ENCODE measurements around the gene ZNF594. TPM values are rescaled to one million over a fixed set of nuclear protein-coding genes. Genes with fewer than 3 reads are reported as not detected.
"Not testable (repeated sequence)": the region's sequence is repeated elsewhere in the genome, so short reads cannot be mapped to it uniquely, and the experiment has no call there.

The ZNF594 gene
- total and polyA plus RNA-seq, 3 donors from 2014 or later, result 5.8 to 41.3 (median 31.3) TPM

DNA sequence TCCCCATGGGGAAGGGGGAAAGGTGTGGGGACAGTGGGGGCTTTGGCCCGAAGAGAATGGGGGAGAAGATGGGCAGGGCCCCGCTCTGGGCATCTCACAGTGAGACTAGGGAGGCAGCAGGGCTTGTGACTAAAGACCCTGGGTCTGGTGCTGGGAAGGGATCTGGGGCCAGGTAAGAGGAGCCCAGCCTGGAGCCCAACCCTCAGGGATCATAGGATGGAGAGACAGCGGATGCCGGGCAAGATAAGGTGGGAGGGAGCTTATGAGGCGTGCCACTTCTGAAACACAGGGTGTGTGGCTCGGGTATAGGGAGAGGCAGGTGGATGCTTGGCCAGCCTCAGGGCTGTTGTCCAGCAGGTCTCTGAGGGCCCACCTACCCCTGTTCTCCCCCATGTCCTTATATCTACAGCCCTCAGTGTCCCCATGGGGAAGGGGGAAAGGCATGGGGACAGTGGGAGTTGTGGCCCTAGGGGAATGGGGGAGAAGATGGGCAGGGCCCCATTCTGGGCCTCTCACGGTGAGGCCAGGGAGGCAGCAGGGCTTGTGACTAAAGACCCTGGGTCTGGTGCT lies 60.4 kb downstream of the ZNF594 start:
- no peak for DNase-seq
- TF ChIP-seq, protein P1, sequence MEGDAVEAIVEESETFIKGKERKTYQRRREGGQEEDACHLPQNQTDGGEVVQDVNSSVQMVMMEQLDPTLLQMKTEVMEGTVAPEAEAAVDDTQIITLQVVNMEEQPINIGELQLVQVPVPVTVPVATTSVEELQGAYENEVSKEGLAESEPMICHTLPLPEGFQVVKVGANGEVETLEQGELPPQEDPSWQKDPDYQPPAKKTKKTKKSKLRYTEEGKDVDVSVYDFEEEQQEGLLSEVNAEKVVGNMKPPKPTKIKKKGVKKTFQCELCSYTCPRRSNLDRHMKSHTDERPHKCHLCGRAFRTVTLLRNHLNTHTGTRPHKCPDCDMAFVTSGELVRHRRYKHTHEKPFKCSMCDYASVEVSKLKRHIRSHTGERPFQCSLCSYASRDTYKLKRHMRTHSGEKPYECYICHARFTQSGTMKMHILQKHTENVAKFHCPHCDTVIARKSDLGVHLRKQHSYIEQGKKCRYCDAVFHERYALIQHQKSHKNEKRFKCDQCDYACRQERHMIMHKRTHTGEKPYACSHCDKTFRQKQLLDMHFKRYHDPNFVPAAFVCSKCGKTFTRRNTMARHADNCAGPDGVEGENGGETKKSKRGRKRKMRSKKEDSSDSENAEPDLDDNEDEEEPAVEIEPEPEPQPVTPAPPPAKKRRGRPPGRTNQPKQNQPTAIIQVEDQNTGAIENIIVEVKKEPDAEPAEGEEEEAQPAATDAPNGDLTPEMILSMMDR (IDR thresholded peaks at IDR 0.05), result no peak
- no peak for TF ChIP-seq POLR2A (IDR thresholded peaks at IDR 0.05)
- Histone ChIP-seq H3K4me1 (no peaks in the 10 kb centered on the region), H3K27me3 (no peaks in the 10 kb centered on the region), H3K27ac (no peak overlapping the region), H3K4me3 (no peak overlapping the region), H3K36me3 (ENCODE audit: low read depth, missing control alignments) (no peaks in the 10 kb centered on the region), H3K9me3 (no peaks in the 10 kb centered on the region)
- 84 to 89% methylated on average over 7 of the region's 7 CpGs for WGBS, 2 donors
- intact Hi-C loops (cut with DNase I; ENCODE audit: low total_unique reads), result no loop called here

DNA sequence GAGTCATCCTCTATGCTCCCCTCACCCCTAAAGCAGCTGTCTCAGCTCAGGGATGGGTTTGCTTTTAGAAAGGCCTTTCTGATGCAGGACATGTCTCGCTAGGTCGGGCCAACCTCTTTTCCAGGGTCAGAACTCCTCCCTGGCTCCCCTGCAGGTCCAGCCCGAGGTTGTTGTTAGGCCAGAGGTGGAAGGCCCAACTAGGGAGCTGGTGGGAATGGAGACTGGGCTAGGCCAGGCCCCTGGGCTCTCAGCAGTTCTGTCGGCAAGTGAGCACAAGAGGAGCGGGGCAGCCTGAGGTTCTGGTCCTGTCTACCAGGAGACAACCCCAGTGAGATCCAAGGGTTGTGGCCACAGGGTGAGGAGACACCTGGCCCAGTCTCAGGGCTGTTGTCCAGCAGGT lies 61.0 kb downstream of the ZNF594 start:
- H3K4me3 ChIP-seq; H3K27ac ChIP-seq; DNase-seq; H3K36me3 ChIP-seq (ENCODE audit: low read depth, missing control alignments); H3K27me3 ChIP-seq; H3K4me1 ChIP-seq; H3K9me3 ChIP-seq; intact Hi-C loops (cut with DNase I; ENCODE audit: low total_unique reads): not testable (repeated sequence)
- 79 to 83% methylated on average over 2 to 5 of the region's 5 CpGs for WGBS, 2 donors

DNA sequence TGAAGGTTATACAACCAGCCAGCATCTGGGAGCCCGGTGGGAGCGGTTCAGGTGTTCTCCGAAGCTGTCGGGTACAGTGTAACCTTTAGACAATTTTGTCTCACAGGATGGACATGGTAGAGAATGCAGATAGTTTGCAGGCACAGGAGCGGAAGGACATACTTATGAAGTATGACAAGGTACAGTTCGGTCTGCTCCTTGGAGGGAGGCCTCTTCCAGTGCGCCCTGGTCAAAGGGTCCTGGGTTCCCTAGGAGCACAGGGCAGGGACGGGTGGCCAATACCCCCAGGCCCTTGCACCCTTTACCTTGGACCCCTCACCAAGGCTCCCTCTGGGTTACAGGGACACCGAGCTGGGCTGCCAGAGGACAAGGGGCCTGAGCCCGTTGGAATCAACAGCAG lies 61.4 kb downstream of the ZNF594 start:
- H3K27ac ChIP-seq; H3K4me3 ChIP-seq; H3K27me3 ChIP-seq; intact Hi-C loops (cut with DNase I; ENCODE audit: low total_unique reads); H3K9me3 ChIP-seq; DNase-seq; H3K36me3 ChIP-seq (ENCODE audit: low read depth, missing control alignments); H3K4me1 ChIP-seq: not testable (repeated sequence)
- WGBS, 2 donors, result 93 to 94% methylated on average over 10 of the region's 10 CpGs

DNA sequence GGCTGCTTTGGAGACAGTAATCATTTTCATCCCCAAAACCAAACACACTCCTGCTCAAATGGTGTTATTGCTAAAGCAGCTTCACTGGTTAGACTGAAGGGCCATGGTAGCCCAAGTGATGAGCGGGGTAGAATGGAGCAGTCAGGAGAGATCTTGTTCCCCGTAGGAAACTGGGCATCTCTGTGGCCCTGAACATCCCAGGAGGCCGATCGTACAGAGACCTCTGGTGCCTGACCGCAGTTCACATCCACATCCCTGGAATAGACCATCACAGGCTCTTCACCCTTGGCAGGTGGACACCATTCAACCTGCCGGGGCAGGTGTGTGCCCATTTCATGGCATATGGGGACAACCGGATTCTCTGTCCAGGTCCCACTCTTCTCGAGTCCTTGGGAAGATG lies 61.9 kb downstream of the ZNF594 start:
- H3K4me1 ChIP-seq; intact Hi-C loops (cut with DNase I; ENCODE audit: low total_unique reads); DNase-seq; H3K27ac ChIP-seq; H3K36me3 ChIP-seq (ENCODE audit: low read depth, missing control alignments); H3K9me3 ChIP-seq; H3K4me3 ChIP-seq; H3K27me3 ChIP-seq: not testable (repeated sequence)
- WGBS, 2 donors, result 88% methylated on average over 5 to 8 of the region's 8 CpGs

Other genes starting within 250 kb of the ZNF594 start
- 100 to 1,000 TPM; 257 to 349 TPM for gene PFN1, start 243.3 kb downstream of the ZNF594 start, total RNA-seq
- gene PFN1, start 243.3 kb downstream of the ZNF594 start, polyA plus RNA-seq (ENCODE audit: insufficient read depth, low read depth, low replicate concordance), result 244 TPM
- 10 to 100 TPM; 16.4 to 17.2 TPM for gene ENO3, start 240.7 kb downstream of the ZNF594 start, total RNA-seq
- 29.9 TPM for gene ENO3, start 240.7 kb downstream of the ZNF594 start, polyA plus RNA-seq (ENCODE audit: insufficient read depth, low read depth, low replicate concordance)
- gene SPAG7, start 224.1 kb downstream of the ZNF594 start, total RNA-seq, result 10 to 100 TPM; 54.9 to 66.1 TPM
- 79.5 TPM for gene SPAG7, start 224.1 kb downstream of the ZNF594 start, polyA plus RNA-seq (ENCODE audit: insufficient read depth, low read depth, low replicate concordance)
- gene CAMTA2, start 204.2 kb downstream of the ZNF594 start, total RNA-seq, result 10 to 100 TPM; 22.4 to 51.3 TPM
- 59.3 TPM for gene CAMTA2, start 204.2 kb downstream of the ZNF594 start, polyA plus RNA-seq (ENCODE audit: insufficient read depth, low read depth, low replicate concordance)
- gene INCA1, start 194.3 kb downstream of the ZNF594 start, total RNA-seq, result 10 to 100 TPM; 32.6 to 53.0 TPM
- 64.4 TPM for gene INCA1, start 194.3 kb downstream of the ZNF594 start, polyA plus RNA-seq (ENCODE audit: insufficient read depth, low read depth, low replicate concordance)
- gene KIF1C, start 193.9 kb downstream of the ZNF594 start, total RNA-seq, result 10 to 100 TPM; 51.1 to 54.1 TPM
- 79.9 TPM for gene KIF1C, start 193.9 kb downstream of the ZNF594 start, polyA plus RNA-seq (ENCODE audit: insufficient read depth, low read depth, low replicate concordance)
- 1 to 10 TPM in 1 of 2 donors, under 1 TPM in 1; 0.99 to 1.7 TPM for gene SLC52A1, start 156.4 kb downstream of the ZNF594 start, total RNA-seq
- 0.50 TPM for gene SLC52A1, start 156.4 kb downstream of the ZNF594 start, polyA plus RNA-seq (ENCODE audit: insufficient read depth, low read depth, low replicate concordance)
- gene ZFP3, start 113.4 kb downstream of the ZNF594 start, total RNA-seq, result 1 to 10 TPM; 6.4 to 7.2 TPM
- 4.6 TPM for gene ZFP3, start 113.4 kb downstream of the ZNF594 start, polyA plus RNA-seq (ENCODE audit: insufficient read depth, low read depth, low replicate concordance)
- 10 to 100 TPM in 1 of 2 donors, 1 to 10 TPM in 1; 8.6 to 21.7 TPM for gene ZNF232, start 80.0 kb downstream of the ZNF594 start, total RNA-seq
- gene ZNF232, start 80.0 kb downstream of the ZNF594 start, polyA plus RNA-seq (ENCODE audit: insufficient read depth, low read depth, low replicate concordance), result 14.4 TPM
- 10 to 100 TPM; 25.1 to 50.4 TPM for gene USP6, start 75.8 kb downstream of the ZNF594 start, total RNA-seq
- 19.3 TPM for gene USP6, start 75.8 kb downstream of the ZNF594 start, polyA plus RNA-seq (ENCODE audit: insufficient read depth, low read depth, low replicate concordance)
- under 1 TPM; 0.39 to 0.50 TPM for gene SCIMP, start 43.0 kb upstream of the ZNF594 start, total RNA-seq
- gene SCIMP, start 43.0 kb upstream of the ZNF594 start, polyA plus RNA-seq (ENCODE audit: insufficient read depth, low read depth, low replicate concordance), result 2.5 TPM
- gene RABEP1, start 90.4 kb upstream of the ZNF594 start, total RNA-seq, result 10 to 100 TPM; 33.1 to 47.4 TPM
- 23.2 TPM for gene RABEP1, start 90.4 kb upstream of the ZNF594 start, polyA plus RNA-seq (ENCODE audit: insufficient read depth, low read depth, low replicate concordance)
- gene NUP88, start 227.8 kb upstream of the ZNF594 start, total RNA-seq, result 100 to 1,000 TPM; 196 to 234 TPM
- gene NUP88, start 227.8 kb upstream of the ZNF594 start, polyA plus RNA-seq (ENCODE audit: insufficient read depth, low read depth, low replicate concordance), result 211 TPM
- gene RPAIN, start 228.3 kb upstream of the ZNF594 start, total RNA-seq, result 10 to 100 TPM; 52.1 to 60.0 TPM
- gene RPAIN, start 228.3 kb upstream of the ZNF594 start, polyA plus RNA-seq (ENCODE audit: insufficient read depth, low read depth, low replicate concordance), result 35.8 TPM
- 100 to 1,000 TPM; 120 to 151 TPM for gene C1QBP, start 247.3 kb upstream of the ZNF594 start, total RNA-seq
- 133 TPM for gene C1QBP, start 247.3 kb upstream of the ZNF594 start, polyA plus RNA-seq (ENCODE audit: insufficient read depth, low read depth, low replicate concordance)

All from testis (tissue), 3 donors.